ENCODE data around the gene BRD9. TPM values are rescaled to one million over a fixed set of nuclear protein-coding genes. Genes with fewer than 3 reads are reported as not detected.

Gene BRD9
- total RNA-seq, 2 donors from 2014 or later = 27.6 to 42.9 TPM

GRCh38 chr5:910769-911160 lies 18.2 kb upstream of the BRD9 start:
- DNase-seq (no peak), ATAC-seq (no peak)
- intact Hi-C loops (cut with DNase I, micrococcal nuclease) = no loop called here

- no peak for DNase-seq
- intact Hi-C loops (cut with DNase I, micrococcal nuclease) = no loop called here
- ATAC-seq = no peak
Observed at GRCh38 chr5:909994-910768, 17.6 kb upstream of the BRD9 start.

- intact Hi-C loops (cut with DNase I, micrococcal nuclease) = no loop called here
- no peak for DNase-seq
- ATAC-seq = no peak
Observed at GRCh38 chr5:909086-909485, 16.5 kb upstream of the BRD9 start.

- intact Hi-C loops (cut with DNase I, micrococcal nuclease) = no loop called here
- ATAC-seq (no peak), DNase-seq (no peak)
Observed at GRCh38 chr5:908172-908571, 15.6 kb upstream of the BRD9 start.

- intact Hi-C loops (cut with DNase I, micrococcal nuclease) = no loop called here
- no peak for ATAC-seq
- DNase-seq = no peak
Observed at GRCh38 chr5:907366-907910, 14.8 kb upstream of the BRD9 start.

- intact Hi-C loops (cut with DNase I, micrococcal nuclease) = no loop called here
- no peak for DNase-seq
- no peak for ATAC-seq
Observed at GRCh38 chr5:905139-905642, 12.6 kb upstream of the BRD9 start.

- intact Hi-C loops (cut with DNase I, micrococcal nuclease) = loop anchor here in 1 of 2 donors (5.0 kb wide), 1 partner anchor 231 kb away; no protein-coding TSS in a partner anchor
Observed at GRCh38 chr5:903756-904096, 11.1 kb upstream of the BRD9 start.

GRCh38 chr5:902129-902916 lies 9.7 kb upstream of the BRD9 start:
- DNase-seq (peak in 1 of 2 donors; percentile 14), ATAC-seq (no peak)
- intact Hi-C loops (cut with DNase I, micrococcal nuclease) = loop anchor here in 1 of 2 donors (5.0 kb wide), 1 partner anchor 230 kb away; no protein-coding TSS in a partner anchor

More at GRCh38 chr5:903756-904096, 11.1 kb upstream of the BRD9 start:
- no peak for ATAC-seq
- DNase-seq = no peak

- no peak for DNase-seq
- intact Hi-C loops (cut with DNase I, micrococcal nuclease) = loop anchor here in 1 of 2 donors (5.0 kb wide), 1 partner anchor 228 kb away; no protein-coding TSS in a partner anchor
- no peak for ATAC-seq
Observed at GRCh38 chr5:900781-901180, 8.2 kb upstream of the BRD9 start.

GRCh38 chr5:893711-894110 lies 1.1 kb upstream of the BRD9 start:
- DNase-seq (no peak), ATAC-seq (no peak)
- intact Hi-C loops (cut with DNase I, micrococcal nuclease) = no loop called here

- no peak for ATAC-seq
- no peak for DNase-seq
- intact Hi-C loops (cut with DNase I, micrococcal nuclease) = no loop called here
Observed at GRCh38 chr5:893137-893506, 521 bp upstream of the BRD9 start.

- ATAC-seq (peak; percentile 51), DNase-seq (peak in 1 of 2 donors; percentile 16)
- intact Hi-C loops (cut with DNase I, micrococcal nuclease) = no loop called here
Observed at GRCh38 chr5:891837-892393, 686 bp downstream of the BRD9 start.

GRCh38 chr5:891117-891836 lies 1.3 kb downstream of the BRD9 start:
- intact Hi-C loops (cut with DNase I, micrococcal nuclease) = no loop called here
- ATAC-seq (peak; percentile 58), DNase-seq (peak; percentile 16 to 53)

GRCh38 chr5:889075-889710 lies 3.4 kb downstream of the BRD9 start:
- no peak for ATAC-seq
- no peak for DNase-seq
- intact Hi-C loops (cut with DNase I, micrococcal nuclease) = no loop called here

- intact Hi-C loops (cut with DNase I, micrococcal nuclease) = no loop called here
- no peak for DNase-seq
- ATAC-seq = no peak
Observed at GRCh38 chr5:888638-889035, 4.0 kb downstream of the BRD9 start.

GRCh38 chr5:887947-888637 lies 4.5 kb downstream of the BRD9 start:
- ATAC-seq = no peak
- no peak for DNase-seq
- intact Hi-C loops (cut with DNase I, micrococcal nuclease) = no loop called here

GRCh38 chr5:886716-887325 lies 5.8 kb downstream of the BRD9 start:
- ATAC-seq (no peak), DNase-seq (no peak)
- intact Hi-C loops (cut with DNase I, micrococcal nuclease) = no loop called here
